Activated CD8-positive, alpha-beta memory T cell treated with anti-CD3 and anti-CD28 coated beads, Interleukin-2, amount 50 U/mL, for 4 hours (primary cell): ENCODE results near the gene RABGGTA.
A peak's percentile ranks its signal among the peaks of the same experiment; 100 is the strongest.

Source experiments
- DNase-seq: peaks from one replicate; pipeline ENCODE4 v3.0.0-alpha.2; 2020

RABGGTA gene

GRCh38 chr14:24271134-24271833 lies at the start of gene RABGGTA:
Gene RABGGTA (minus strand): TSS chr14:24271597. CDS start chr14:24271115, 482 bp downstream.
- DNase-seq = peak; percentile 89

GRCh38 chr14:24317141-24317928 lies 45.9 kb upstream of the RABGGTA start:
- no peak for DNase-seq

- DNase-seq = no peak
These were observed 45.2 kb upstream of the RABGGTA start for GRCh38 chr14:24316597-24316950.

- no peak for DNase-seq
These were observed 44.6 kb upstream of the RABGGTA start for GRCh38 chr14:24315807-24316596.

- no peak for DNase-seq
These were observed 43.9 kb upstream of the RABGGTA start for GRCh38 chr14:24315243-24315806.

GRCh38 chr14:24314377-24315193 lies 43.2 kb upstream of the RABGGTA start:
- no peak for DNase-seq

- DNase-seq = no peak
These were observed 42.5 kb upstream of the RABGGTA start for GRCh38 chr14:24313913-24314312.

- DNase-seq = no peak
These were observed 41.5 kb upstream of the RABGGTA start for GRCh38 chr14:24312736-24313507.

GRCh38 chr14:24311837-24312615 lies 40.6 kb upstream of the RABGGTA start:
- no peak for DNase-seq

GRCh38 chr14:24310646-24311604 lies 39.5 kb upstream of the RABGGTA start, which contains the start of gene LTB4R:
Gene LTB4R (plus strand): TSS chr14:24311502. CDS start chr14:24315652, 4,150 bp downstream.
- DNase-seq = peak; percentile 65

GRCh38 chr14:24310265-24310645 lies 38.9 kb upstream of the RABGGTA start:
- DNase-seq = no peak

GRCh38 chr14:24309538-24310264 lies 38.3 kb upstream of the RABGGTA start, which contains the start of gene LTB4R2:
Gene LTB4R2 (plus strand): TSS chr14:24310140. CDS start chr14:24310665, 525 bp downstream.
- no peak for DNase-seq

GRCh38 chr14:24308342-24309124 lies 37.1 kb upstream of the RABGGTA start:
- no peak for DNase-seq

- peak; percentile 54 for DNase-seq
These were observed 36.4 kb upstream of the RABGGTA start, which contains the start of gene CIDEB for GRCh38 chr14:24307575-24308341. Gene CIDEB (minus strand): TSS chr14:24307977. CDS start chr14:24307858, 119 bp downstream.

- DNase-seq = no peak
These were observed 35.8 kb upstream of the RABGGTA start for GRCh38 chr14:24307156-24307574.

GRCh38 chr14:24304019-24304387 lies 32.6 kb upstream of the RABGGTA start:
- DNase-seq = no peak
